ENCODE results near the gene SH3RF3.

DNA sequence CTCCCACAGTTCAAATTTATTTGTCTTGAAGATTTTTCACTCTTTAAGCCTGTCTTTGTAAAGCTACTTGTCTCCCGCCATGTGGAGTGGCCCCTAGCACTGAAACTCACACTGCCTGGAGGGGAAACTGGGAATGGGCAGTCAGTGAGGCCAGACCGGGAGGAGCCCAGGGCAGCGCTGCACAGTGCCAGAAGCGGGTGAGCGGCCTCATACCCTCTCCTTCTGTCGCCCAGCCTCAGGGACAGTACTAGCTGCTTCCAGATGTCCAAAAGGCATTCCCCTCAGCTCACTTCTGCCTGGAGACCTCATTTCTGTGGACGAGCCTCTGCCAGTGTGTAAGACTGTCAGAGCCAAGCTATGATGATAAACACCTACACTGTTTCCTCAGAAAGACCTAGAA lies 404.8 kb downstream of the SH3RF3 start:
- TF ChIP-seq POLR2A (IDR thresholded peaks at IDR 0.05; ENCODE audit: low read length) (no peak), GATA1 (IDR thresholded peaks at IDR 0.05; ENCODE audit: low read depth, low read length) (no peak)
